HepG2 (cell line): Measurements from ENCODE around the gene UBXN6. TPM values are rescaled to one million over a fixed set of nuclear protein-coding genes. Genes with fewer than 3 reads are reported as not detected.
A peak's percentile ranks its signal among the peaks of the same experiment; 100 is the strongest.

Experiments
- ATAC-seq: fragments of 200-7000 bp; cut with Tn5 transposase; 3 replicates; pipeline ENCODE4 v1.9.1; 2020; ENCODE audit warnings: mild to moderate bottlenecking, moderate library complexity
- BruUV-seq: library from RNA; stranded (reverse); fragments of 400-500 nt; replicated peaks from 2 replicates; lab custom pipeline; 2021; lab: Mats Ljungman, UMichigan
- CTCF ChIA-PET: fragments of 300-600 bp; formaldehyde crosslinking; extraction: SDS; loops from one replicate; lab custom pipeline; 2021; ENCODE audit warnings: low total read pairs, inconsistent platforms, low intra/inter-chr PET ratio; lab: Yijun Ruan, JAX
- POLR2A ChIA-PET: fragments of 350-600 bp; sonication (Branson Sonifier 250); formaldehyde crosslinking; loops from one replicate; lab custom pipeline; 2020; ENCODE audit warnings: antibody characterized with exemption, inconsistent platforms; lab: Yijun Ruan, JAX
- DNase-seq: peaks from one replicate; pipeline ENCODE4 v3.0.0-alpha.2; 2015; ENCODE audit warnings: low spot score
- FAIRE-seq: peaks from 3 replicates; lab custom pipeline; 2011; peaks lifted over from hg19 to GRCh38; lab: Jason Lieb, UNC
- H2AFZ ChIP-seq: one replicate; pipeline ENCODE4 v1.6.1; 2011; ENCODE audit warnings: low read length, inconsistent platforms
- H3K27ac ChIP-seq: fragments of 300-600 bp; 3 replicates; pipeline ENCODE4 v1.8.0; 2011; ENCODE audit warnings: mixed run types, mild to moderate bottlenecking, mixed read lengths, low read length, inconsistent platforms; ENCODE audit not compliant: insufficient read depth; ENCODE audit errors: extremely low read length
- H3K27me3 ChIP-seq, 2 experiments: fragments of 200-600 bp in 1 of 2; 2 replicates in 1 of 2; 3 replicates in 1 of 2; pipeline versions ENCODE4 v1.6.0 to v1.8.0; 2011; ENCODE audit warnings: low read length in 2 of 2, mild to moderate bottlenecking in 2 of 2, moderate library complexity in 2 of 2, inconsistent platforms in 1 of 2; ENCODE audit not compliant: insufficient read depth in 2 of 2, control insufficient read depth in 1 of 2
- H3K36me3 ChIP-seq, 2 experiments: fragments of 200-600 bp in 1 of 2; replicated peaks in 1 of 2; 2 replicates in 1 of 2; 3 replicates in 1 of 2; pipeline versions ENCODE4 v1.5.1 to v1.8.0; 2011; ENCODE audit warnings: low read length in 2 of 2, inconsistent platforms in 1 of 2; ENCODE audit not compliant: insufficient read depth in 2 of 2, control insufficient read depth in 1 of 2
- H3K4me1 ChIP-seq: 2 replicates; pipeline ENCODE4 v1.5.1; 2012; ENCODE audit warnings: low read length, inconsistent platforms; ENCODE audit not compliant: insufficient read depth
- H3K4me2 ChIP-seq: 2 replicates; pipeline ENCODE4 v1.6.0; 2011; ENCODE audit warnings: low read depth, low read length, inconsistent platforms
- H3K4me3 ChIP-seq, 3 experiments: fragments of 200-600 bp in 1 of 3; sonication (generic), shearing (Covaris generic) in 1 of 3; replicated peaks in 1 of 3; 2 replicates each; pipeline ENCODE4 v1.5.1; 2011 to 2016; ENCODE audit warnings: low read length in 3 of 3, inconsistent platforms in 2 of 3, low read depth in 2 of 3, mild to moderate bottlenecking in 2 of 3, control low read depth in 1 of 3, mixed read lengths in 1 of 3; ENCODE audit not compliant: insufficient read depth in 1 of 3
- H3K79me2 ChIP-seq: one replicate; pipeline ENCODE4 v1.6.1; 2011; ENCODE audit warnings: low read length, inconsistent platforms; ENCODE audit not compliant: insufficient read depth
- H3K9ac ChIP-seq: 2 replicates; pipeline ENCODE4 v1.6.0; 2011; ENCODE audit warnings: mild to moderate bottlenecking, low read depth, low read length, inconsistent platforms; ENCODE audit not compliant: insufficient read depth
- H3K9me3 ChIP-seq: 2 replicates; pipeline ENCODE4 v1.5.1; 2012; ENCODE audit warnings: mild to moderate bottlenecking, low read length
- H4K20me1 ChIP-seq: 2 replicates; pipeline ENCODE4 v1.6.0; 2011; ENCODE audit warnings: inconsistent platforms, mild to moderate bottlenecking, low read length, moderate library complexity; ENCODE audit not compliant: insufficient read depth
- AGO2 ChIP-seq: fragments of 200-400 bp; formaldehyde crosslinking; optimal IDR thresholded peaks from 2 replicates; pipeline ENCODE3; 2017; ENCODE audit warnings: mild to moderate bottlenecking, low read depth, low read length, moderate library complexity
- ESRRA ChIP-seq: sonication (generic); formaldehyde crosslinking; IDR thresholded peaks from 2 replicates; pipeline ENCODE4 v1.5.1; 2020; ENCODE audit warnings: mild to moderate bottlenecking, low read depth, missing genetic modification reagents
- NFE2L2 ChIP-seq: fragments of 150-350 bp; IDR thresholded peaks from 2 replicates; pipeline ENCODE4 v1.6.1; 2014; ENCODE audit warnings: low read length
- POLR2A ChIP-seq, 2 experiments: IDR thresholded peaks; 2 replicates each; pipeline ENCODE4 v1.6.1; 2011; ENCODE audit warnings: low read depth in 2 of 2, low read length in 2 of 2, mild to moderate bottlenecking in 1 of 2, moderate library complexity in 1 of 2; ENCODE audit not compliant: insufficient read depth in 1 of 2
- PTBP1 ChIP-seq: fragments of 200-400 bp; formaldehyde crosslinking; IDR thresholded peaks from 2 replicates; pipeline ENCODE4 v1.6.1; 2018; ENCODE audit warnings: low read length, low read depth; ENCODE audit not compliant: poor library complexity, severe bottlenecking
- RBFOX2 ChIP-seq: fragments of 200-400 bp; formaldehyde crosslinking; IDR thresholded peaks from 2 replicates; pipeline ENCODE4 v1.6.1; 2017; ENCODE audit warnings: low read depth, mild to moderate bottlenecking, low read length
- TMF1 ChIP-seq: sonication (generic); formaldehyde crosslinking; IDR thresholded peaks from 2 replicates; pipeline ENCODE4 v1.8.1; 2022; ENCODE audit warnings: low read depth, missing genetic modification reagents
- WGBS: methylation state at CpG from one replicate; pipeline ENCODE4 v1.1.6; 2017; ENCODE audit warnings: low lambda C conversion rate; 5-methylcytosine and 5-hydroxymethylcytosine counted together
- in situ Hi-C: cut with HindIII; loops from 2 replicates; pipeline ENCODE4 v1.10.0; 2017; ENCODE audit warnings: low pct_unique_long_range_greater_than_20kb; ENCODE audit not compliant: extremely low pct_ligation_motif_present
- intact Hi-C: fragments of 100-400 bp; cut with micrococcal nuclease; formaldehyde crosslinking; loops from one replicate; pipeline ENCODE4 v1.10.0; 2022; ENCODE audit not compliant: unreplicated experiment
- polyA plus RNA-seq, 8 experiments: library from polyadenylated mRNA; depleted of rRNA in 3 of 8; stranded (reverse) in 7 of 8; unstranded in 1 of 8; fragments of >200 nt; fragmentation: Illumina TruSeq in 4 of 8; extraction: Trizol in 4 of 8; gene quantifications; 2 replicates each; pipeline versions ENCODE4 v1.2.1 to v1.2.3, GENCODE V29; 2011 to 2016; ENCODE audit warnings: low read depth in 4 of 8, missing spikeins in 1 of 8, mixed read lengths in 1 of 8; ENCODE audit not compliant: insufficient read depth in 1 of 8
- total RNA-seq, 5 experiments: library from RNA; depleted of rRNA; stranded (reverse); fragments of >200 nt; fragmentation: Illumina TruSeq; extraction: Trizol; gene quantifications; 2 replicates each; pipeline ENCODE4 v1.2.3, GENCODE V29; 2016; ENCODE audit warnings: low read depth in 1 of 5
- TF ChIP-seq, protein P1 (sequence below): sonication (generic); formaldehyde crosslinking; IDR thresholded peaks from 2 replicates; pipeline ENCODE4 v1.9.0; 2021; ENCODE audit warnings: missing genetic modification reagents, borderline replicate concordance

The UBXN6 gene
- total and polyA plus RNA-seq, 2 of the 13 experiments (the other 11 are each of a cell fraction or from before 2014, with no cell fraction given) = 34.9 to 35.5 TPM

DNA sequence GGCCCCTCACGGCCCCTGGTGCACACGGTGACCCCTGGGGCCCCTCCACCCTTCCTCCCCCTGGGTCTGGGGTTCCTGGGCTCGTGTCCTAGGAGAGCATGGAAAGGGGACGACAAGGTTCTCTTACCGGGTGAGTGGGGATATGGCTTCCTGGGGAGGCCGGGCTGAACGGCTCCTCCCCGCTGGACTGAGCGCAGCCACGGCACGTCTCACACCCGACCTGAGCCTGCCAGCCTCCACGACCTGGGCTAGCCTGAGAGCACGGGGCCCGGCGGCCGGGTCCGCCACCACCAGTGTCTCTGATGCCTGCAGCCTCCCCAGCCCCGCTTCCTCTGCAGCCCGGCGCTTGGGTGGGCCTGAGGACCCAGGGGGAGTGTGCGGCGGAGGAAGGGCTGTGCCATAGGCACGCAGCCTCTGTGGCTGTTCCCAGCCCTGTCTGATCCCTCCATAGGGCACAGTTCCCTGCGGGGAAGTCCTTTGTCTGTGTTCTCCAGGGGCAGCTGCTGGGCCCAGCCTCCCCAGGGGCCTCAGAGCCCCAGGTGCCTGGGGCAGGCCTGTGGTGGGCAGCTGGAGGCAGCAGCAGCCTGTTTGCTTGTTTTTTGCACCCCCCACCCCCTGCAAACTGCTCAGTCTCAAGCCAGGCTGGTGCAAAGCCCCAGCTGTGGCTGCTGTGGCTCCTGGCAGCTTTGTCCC is 45.7 kb upstream of the UBXN6 start:
- TF ChIP-seq RBFOX2 = peak; percentile 19; the same call in 1 of the 2 replicates
- no peak for TF ChIP-seq NFE2L2
- TF ChIP-seq, all 625 proteins: peak for 1
- no TSS peak for BruUV-seq
- no peak overlapping the region for H3K9ac ChIP-seq
- H3K79me2 ChIP-seq = no peaks in the 10 kb centered on the region
- no peaks in the 10 kb centered on the region for H3K4me1 ChIP-seq
- ChIA-PET CTCF (no interaction called here), POLR2A (interaction anchor here (1.2 kb wide), 1 partner anchor 15 kb away, joined by 3 read pairs; the partner anchor contains the start of gene PLIN4)
- H2AFZ ChIP-seq = no peak overlapping the region
- H3K27me3 ChIP-seq = no peaks in the 10 kb centered on the region
- H3K27ac ChIP-seq = no peak overlapping the region
- intact Hi-C loops (no loop called here), in situ Hi-C loops (no loop called here)
- no peaks in the 10 kb centered on the region for H4K20me1 ChIP-seq
- no peak overlapping the region for H3K4me3 ChIP-seq
- no peak for DNase-seq
- H3K9me3 ChIP-seq = no peaks in the 10 kb centered on the region
- no peak overlapping the region for H3K4me2 ChIP-seq
- FAIRE-seq = no peak
- no peak for ATAC-seq
- no CpG with 5 or more reads among the region's 25 CpGs for WGBS
- peaks cover 5 to 21% of the 10 kb centered on the region in 2 experiments; a peak in 4 of 5 replicates for H3K36me3 ChIP-seq

DNA sequence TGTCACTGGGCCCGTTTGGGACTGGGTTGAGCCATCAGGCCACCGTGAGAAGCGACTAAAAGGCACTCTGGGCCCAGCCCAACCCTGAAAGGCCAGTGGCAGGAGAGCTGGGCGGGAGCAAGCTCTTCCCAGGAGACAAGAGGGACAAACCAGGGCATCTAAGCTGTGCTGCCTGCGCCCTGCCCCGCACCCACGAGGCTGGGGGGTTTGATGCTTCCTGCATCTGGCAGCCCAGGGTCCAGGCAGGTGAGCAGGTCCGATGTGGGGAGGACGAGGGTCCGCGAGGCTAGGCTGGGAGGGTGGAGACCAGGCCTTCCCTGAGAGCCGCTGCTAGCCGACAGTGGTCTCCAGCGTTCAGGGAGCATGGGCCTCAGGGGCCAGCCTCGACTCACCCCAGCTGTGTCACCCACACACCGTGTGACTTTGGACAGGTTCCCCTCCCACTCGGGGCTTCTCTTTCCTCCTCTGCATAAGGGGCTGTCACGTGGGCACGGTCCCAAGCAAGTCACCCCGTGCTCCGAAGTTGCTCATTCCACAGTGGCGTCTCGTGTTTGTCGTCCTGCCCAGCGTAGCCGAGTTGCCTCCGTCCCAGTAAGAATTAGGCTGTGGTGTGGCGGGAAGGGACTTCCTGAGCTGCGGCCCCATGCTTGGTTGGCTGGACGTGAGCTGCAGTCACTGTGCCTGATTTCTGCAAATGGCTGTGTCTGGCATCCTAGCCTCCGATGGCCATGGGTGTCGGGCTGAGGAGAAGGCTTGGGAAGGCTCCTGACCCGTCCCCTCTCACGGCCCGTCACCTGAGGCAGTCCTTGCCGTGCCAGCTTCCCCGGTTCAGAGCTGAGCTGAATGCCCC is 44.9 kb upstream of the UBXN6 start:
- ChIA-PET CTCF (no interaction called here), POLR2A (no interaction called here)
- no peak overlapping the region for H3K4me3 ChIP-seq
- H4K20me1 ChIP-seq = no peaks in the 10 kb centered on the region
- no peak overlapping the region for H2AFZ ChIP-seq
- in situ Hi-C loops = no loop called here
- H3K79me2 ChIP-seq = no peaks in the 10 kb centered on the region
- H3K36me3 ChIP-seq = peaks cover 8 to 28% of the 10 kb centered on the region in 2 experiments; a peak in 4 of 5 replicates
- 94% methylated on average over 21 of the region's 37 CpGs for WGBS
- intact Hi-C loops = no loop called here
- H3K4me2 ChIP-seq = no peak overlapping the region
- no peaks in the 10 kb centered on the region for H3K27me3 ChIP-seq
- no peaks in the 10 kb centered on the region for H3K4me1 ChIP-seq
- no peak overlapping the region for H3K27ac ChIP-seq
- H3K9ac ChIP-seq = no peak overlapping the region
- DNase-seq (no peak), ATAC-seq (no peak), FAIRE-seq (no peak)
- H3K9me3 ChIP-seq = no peaks in the 10 kb centered on the region
- no TSS peak for BruUV-seq
- TF ChIP-seq ESRRA (CRISPR knock-in tag) = no peak
- TF ChIP-seq PTBP1 = no peak
- peak; percentile 18 for TF ChIP-seq AGO2
- TF ChIP-seq POLR2A (IDR thresholded peaks at IDR 0.05; ENCODE audit: insufficient read depth in 1 of 2, low read depth in 2 of 2, low read length in 2 of 2) = 0 out of 4 replicates have a peak, but pooled peaks of 1 of the 2 experiments have one; percentile 5
- TF ChIP-seq, protein P1, sequence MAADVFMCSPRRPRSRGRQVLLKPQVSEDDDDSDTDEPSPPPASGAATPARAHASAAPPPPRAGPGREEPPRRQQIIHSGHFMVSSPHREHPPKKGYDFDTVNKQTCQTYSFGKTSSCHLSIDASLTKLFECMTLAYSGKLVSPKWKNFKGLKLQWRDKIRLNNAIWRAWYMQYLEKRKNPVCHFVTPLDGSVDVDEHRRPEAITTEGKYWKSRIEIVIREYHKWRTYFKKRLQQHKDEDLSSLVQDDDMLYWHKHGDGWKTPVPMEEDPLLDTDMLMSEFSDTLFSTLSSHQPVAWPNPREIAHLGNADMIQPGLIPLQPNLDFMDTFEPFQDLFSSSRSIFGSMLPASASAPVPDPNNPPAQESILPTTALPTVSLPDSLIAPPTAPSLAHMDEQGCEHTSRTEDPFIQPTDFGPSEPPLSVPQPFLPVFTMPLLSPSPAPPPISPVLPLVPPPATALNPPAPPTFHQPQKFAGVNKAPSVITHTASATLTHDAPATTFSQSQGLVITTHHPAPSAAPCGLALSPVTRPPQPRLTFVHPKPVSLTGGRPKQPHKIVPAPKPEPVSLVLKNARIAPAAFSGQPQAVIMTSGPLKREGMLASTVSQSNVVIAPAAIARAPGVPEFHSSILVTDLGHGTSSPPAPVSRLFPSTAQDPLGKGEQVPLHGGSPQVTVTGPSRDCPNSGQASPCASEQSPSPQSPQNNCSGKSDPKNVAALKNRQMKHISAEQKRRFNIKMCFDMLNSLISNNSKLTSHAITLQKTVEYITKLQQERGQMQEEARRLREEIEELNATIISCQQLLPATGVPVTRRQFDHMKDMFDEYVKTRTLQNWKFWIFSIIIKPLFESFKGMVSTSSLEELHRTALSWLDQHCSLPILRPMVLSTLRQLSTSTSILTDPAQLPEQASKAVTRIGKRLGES (CRISPR knock-in tag) = no peak
- TF ChIP-seq TMF1 (CRISPR knock-in tag) = no peak
